Measurements from ENCODE around the gene KRTAP10-5. TPM values are rescaled to one million over a fixed set of nuclear protein-coding genes. Genes with fewer than 3 reads are reported as not detected.

The KRTAP10-5 gene
- total and polyA plus RNA-seq, 9 of the 15 experiments (the other 6 are each of a cell fraction or from before 2014, with no cell fraction given): not detected

- Histone ChIP-seq H4K20me1 (replicated peaks; ENCODE audit: control insufficient read depth, insufficient read depth, low read length) (0 out of 2 replicates have a peak, but pooled peaks cover 2% of the 10 kb centered on the region), H3K4me3 (no peak overlapping the region), H3K27ac (ENCODE audit: extremely low read depth, low read depth, low read length) (no peak overlapping the region), H3K36me3 (ENCODE audit: control insufficient read depth, insufficient read depth, low read length) (no peaks in the 10 kb centered on the region), H3K27me3 (ENCODE audit: control insufficient read depth in 2 of 2, insufficient read depth in 2 of 2, low read length in 2 of 2) (peaks cover 42 to 70% of the 10 kb centered on the region in 2 experiments), H3K9ac (ENCODE audit: insufficient read depth in 1 of 2, low read depth in 2 of 2, low read length in 2 of 2) (no peak overlapping the region), H2AFZ (ENCODE audit: low read depth, low read length) (no peak overlapping the region), H3K4me1 (replicated peaks in 1 of 2; ENCODE audit: control insufficient read depth in 2 of 2, insufficient read depth in 2 of 2, low read length in 2 of 2) (peaks cover 0 to 4% of the 10 kb centered on the region in 2 experiments; a peak in 1 of 5 replicates), H3K4me2 (ENCODE audit: insufficient read depth, low read length) (no peak overlapping the region), H3K9me3 (replicated peaks; ENCODE audit: control insufficient read depth, insufficient read depth, low read depth, low read length) (no peaks in the 10 kb centered on the region), H3K79me2 (ENCODE audit: control insufficient read depth, insufficient read depth, low read length) (no peaks in the 10 kb centered on the region), H3K9me1 (ENCODE audit: control insufficient read depth, insufficient read depth, low read length) (no peaks in the 10 kb centered on the region)
- 2% methylated on average over 13 of the region's 13 CpGs for WGBS (ENCODE audit: insufficient coverage, low coverage, missing lambda C conversion rate)
- BruUV-seq (replicated peaks): no TSS peak
- FAIRE-seq: no peak
- ChIA-PET POLR2A (no interaction called here), CTCF (ENCODE audit: low intra/inter-chr PET ratio) (no interaction called here)
- TF ChIP-seq MNT (conservative IDR thresholded peaks at IDR 0.05) (no peak), BCLAF1 (IDR thresholded peaks at IDR 0.05; ENCODE audit: borderline replicate concordance in 1 of 2, control insufficient read depth in 1 of 2, low read depth in 2 of 2, low read length in 1 of 2) (no peak), HDAC3 (IDR thresholded peaks at IDR 0.05; ENCODE audit: borderline replicate concordance, partially characterized antibody) (no peak)
- no peak for ATAC-seq
- intact Hi-C loops (cut with micrococcal nuclease) (no loop called here), in situ Hi-C loops (cut with MboI) (no loop called here)
- no peak for DNase-seq (ENCODE audit: extremely low read depth in 1 of 4, low spot score in 3 of 4)
Observed at GRCh38 chr21:44552681-44553080, 27.7 kb downstream of the KRTAP10-5 start.
